Endothelial cell of umbilical vein (primary cell): ENCODE measurements around the gene DESI2. TPM values are rescaled to one million over a fixed set of nuclear protein-coding genes. Genes with fewer than 3 reads are reported as not detected.

ENCODE experiments used
- BruUV-seq: library from RNA; stranded (reverse); fragments of 400-500 nt; replicated peaks from 2 replicates; lab custom pipeline; 2021; lab: Mats Ljungman, UMichigan
- CTCF ChIA-PET: fragments of 300-600, 350-600 bp; sonication (Branson Sonifier 250); formaldehyde crosslinking; loops from one replicate; lab custom pipeline; 2021; ENCODE audit warnings: antibody characterized with exemption, inconsistent platforms; lab: Charles Lee
- POLR2A ChIA-PET: fragments of 300-600, 350-600 bp; sonication (Branson Sonifier 250); formaldehyde crosslinking; loops from one replicate; lab custom pipeline; 2021; ENCODE audit warnings: antibody characterized with exemption, inconsistent platforms; lab: Charles Lee
- DNase-seq: peaks from one replicate; pipeline ENCODE4 v3.0.0-alpha.2; 2011; ENCODE audit warnings: low read depth, low spot score
- FAIRE-seq: peaks from 2 replicates; lab custom pipeline; 2011; peaks lifted over from hg19 to GRCh38; lab: Jason Lieb, UNC
- H2AFZ ChIP-seq: 2 replicates; pipeline ENCODE4 v1.6.0; 2012; ENCODE audit warnings: low read depth, low read length, control low read depth, inconsistent platforms
- H3K27ac ChIP-seq: 2 replicates; pipeline ENCODE4 v1.5.1; 2011; ENCODE audit warnings: low read depth, mild to moderate bottlenecking, control low read depth, low read length, moderate library complexity; ENCODE audit not compliant: insufficient read depth
- H3K27me3 ChIP-seq, 2 experiments: 2 replicates each; pipeline versions ENCODE4 v1.6.0 to v1.6.1; 2011; ENCODE audit warnings: low read length in 2 of 2, mixed read lengths in 1 of 2; ENCODE audit not compliant: control insufficient read depth in 2 of 2, insufficient read depth in 2 of 2
- H3K36me3 ChIP-seq, 2 experiments: 2 replicates in 1 of 2; 3 replicates in 1 of 2; pipeline ENCODE4 v1.5.1; 2011; ENCODE audit warnings: low read length in 2 of 2, mild to moderate bottlenecking in 1 of 2, moderate library complexity in 1 of 2; ENCODE audit not compliant: control insufficient read depth in 2 of 2, insufficient read depth in 2 of 2; ENCODE audit errors: extremely low read depth in 1 of 2
- H3K4me1 ChIP-seq: 3 replicates; pipeline ENCODE4 v1.5.1; 2011; ENCODE audit warnings: mild to moderate bottlenecking, low read length; ENCODE audit not compliant: control insufficient read depth, insufficient read depth; ENCODE audit errors: extremely low read depth
- H3K4me2 ChIP-seq: 2 replicates; pipeline ENCODE4 v1.6.1; 2011; ENCODE audit warnings: low read length, control low read depth, mixed read lengths; ENCODE audit not compliant: insufficient read depth
- H3K4me3 ChIP-seq, 3 experiments: fragments of 200-600 bp in 1 of 3; sonication (generic), shearing (Covaris generic) in 1 of 3; replicated peaks in 1 of 3; 2 replicates each; pipeline ENCODE4 v1.5.1; 2011 to 2016; ENCODE audit warnings: control low read depth in 3 of 3, low read length in 3 of 3, mild to moderate bottlenecking in 2 of 3, inconsistent platforms in 1 of 3, low read depth in 1 of 3, moderate library complexity in 1 of 3; ENCODE audit not compliant: insufficient read depth in 1 of 3
- H3K79me2 ChIP-seq: 2 replicates; pipeline ENCODE4 v1.6.0; 2012; ENCODE audit warnings: low read length, inconsistent platforms; ENCODE audit not compliant: control insufficient read depth, insufficient read depth
- H3K9ac ChIP-seq: replicated peaks from 2 replicates; pipeline ENCODE3; 2011; ENCODE audit warnings: low read length, control low read depth; ENCODE audit not compliant: insufficient read depth; ENCODE audit errors: extremely low read depth
- H3K9me1 ChIP-seq: replicated peaks from 3 replicates; pipeline ENCODE4 v1.6.0; 2011; ENCODE audit warnings: mild to moderate bottlenecking, low read length; ENCODE audit not compliant: control insufficient read depth, insufficient read depth; ENCODE audit errors: extremely low read depth
- H3K9me3 ChIP-seq: replicated peaks from 2 replicates; pipeline ENCODE4 v1.5.1; 2012; ENCODE audit warnings: low read length, inconsistent platforms; ENCODE audit not compliant: control insufficient read depth, insufficient read depth
- H4K20me1 ChIP-seq: replicated peaks from 2 replicates; pipeline ENCODE3; 2011; ENCODE audit warnings: mild to moderate bottlenecking, low read length; ENCODE audit not compliant: control insufficient read depth, insufficient read depth; ENCODE audit errors: extremely low read depth
- EZH2 ChIP-seq: IDR thresholded peaks from 2 replicates; pipeline ENCODE4 v1.6.1; 2012; ENCODE audit warnings: borderline replicate concordance, low read depth, mild to moderate bottlenecking, moderate library complexity, low read length, inconsistent platforms; ENCODE audit not compliant: severe bottlenecking
- FOS ChIP-seq: IDR thresholded peaks from 2 replicates; pipeline ENCODE4 v1.6.1; 2011; ENCODE audit warnings: mild to moderate bottlenecking, low read length, moderate library complexity, borderline replicate concordance; ENCODE audit not compliant: insufficient read depth
- GATA2 ChIP-seq: IDR thresholded peaks from 2 replicates; pipeline ENCODE4 v1.7.0; 2011; ENCODE audit warnings: low read depth, mild to moderate bottlenecking, moderate library complexity, mixed read lengths, low read length; ENCODE audit not compliant: insufficient read length, insufficient read depth
- JUN ChIP-seq: IDR thresholded peaks from 2 replicates; pipeline ENCODE4 v1.6.1; 2011; ENCODE audit warnings: borderline replicate concordance, low read depth; ENCODE audit not compliant: insufficient read length, insufficient read depth
- MYC ChIP-seq: IDR thresholded peaks from one replicate; pipeline ENCODE4 v1.6.1; 2011; ENCODE audit warnings: mild to moderate bottlenecking, low read depth, low read length
- POLR2A ChIP-seq: IDR thresholded peaks from 2 replicates; pipeline ENCODE4 v1.6.1; 2012; ENCODE audit warnings: low read depth, mild to moderate bottlenecking, control low read depth, low read length
- POLR2AphosphoS5 ChIP-seq: IDR thresholded peaks from 2 replicates; pipeline ENCODE4 v1.6.1; 2012; ENCODE audit warnings: low read depth, mild to moderate bottlenecking, control low read depth, low read length, moderate library complexity; ENCODE audit not compliant: insufficient read depth
- dilution Hi-C: fragments of 300-500 bp; cut with MboI; formaldehyde crosslinking; loops from one replicate; pipeline ENCODE4 v1.15.0; 2019; ENCODE audit warnings: low sequenced_read_pairs; ENCODE audit not compliant: extremely low pct_ligation_motif_present
- intact Hi-C: fragments of 100-400 bp; cut with micrococcal nuclease; formaldehyde crosslinking; loops from one replicate; pipeline ENCODE4 v1.10.0; 2022
- polyA plus RNA-seq, 4 experiments: library from polyadenylated mRNA; depleted of rRNA in 3 of 4; stranded (reverse) in 3 of 4; unstranded in 1 of 4; fragments of >200 nt; gene quantifications; 2 replicates each; pipeline versions ENCODE4 v1.2.1 to v1.2.3, GENCODE V29; 2011 to 2012; ENCODE audit warnings: missing spikeins in 1 of 4
- total RNA-seq: library from RNA; stranded (reverse); gene quantifications from 2 replicates; pipeline ENCODE4 v1.2.3, GENCODE V29; 2021
- TF ChIP-seq, protein P1 (sequence below): IDR thresholded peaks from 2 replicates; pipeline ENCODE4 v1.6.1; 2011; ENCODE audit not compliant: insufficient read depth, insufficient read length
- TF ChIP-seq, protein P2 (sequence below), 2 donors: IDR thresholded peaks; 1 replicate in 1 of 2; 2 replicates in 1 of 2; pipeline ENCODE4 v1.5.1; 2011; ENCODE audit warnings: low read length in 2 of 2, mild to moderate bottlenecking in 2 of 2, moderate library complexity in 2 of 2, control low read depth in 1 of 2, inconsistent platforms in 1 of 2, low read depth in 1 of 2; ENCODE audit not compliant: insufficient read depth in 1 of 2; ENCODE audit errors: extremely low read depth in 1 of 2

DESI2 gene
- total and polyA plus RNA-seq, 2 donors (not counting 3 experiments of a cell fraction or from before 2014, with no cell fraction given): 22.9 to 37.2 TPM

DNA sequence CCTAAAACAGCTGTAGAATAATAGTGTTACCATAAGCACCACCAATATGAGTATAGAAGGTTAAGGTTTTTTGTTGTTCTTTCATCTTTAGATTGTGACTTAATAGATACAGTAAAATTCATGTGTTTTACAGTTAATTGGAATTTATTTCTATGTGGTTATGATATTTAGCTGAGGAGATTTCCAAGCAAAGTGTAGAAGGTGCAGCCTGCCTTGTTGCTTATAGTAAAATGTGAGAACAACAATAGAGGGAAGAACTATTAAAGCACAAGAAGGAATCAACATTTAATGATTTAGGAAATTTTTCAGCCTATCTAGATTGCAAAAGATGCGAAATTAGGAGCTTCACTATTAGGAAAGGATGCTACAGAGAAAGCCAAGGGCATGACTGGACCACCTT, 47.9 kb downstream of the DESI2 start:
- Histone ChIP-seq H3K4me2 (no peak overlapping the region), H3K27me3 (no peaks in the 10 kb centered on the region), H3K9ac (no peak overlapping the region), H3K4me3 (no peak overlapping the region), H3K9me3 (no peaks in the 10 kb centered on the region), H3K27ac (no peak overlapping the region), H3K9me1 (no peaks in the 10 kb centered on the region), H2AFZ (no peak overlapping the region), H3K36me3 (peaks cover 5 to 17% of the 10 kb centered on the region in 2 experiments), H3K4me1 (no peaks in the 10 kb centered on the region), H4K20me1 (no peaks in the 10 kb centered on the region), H3K79me2 (no peaks in the 10 kb centered on the region)
- TF ChIP-seq, protein P1, sequence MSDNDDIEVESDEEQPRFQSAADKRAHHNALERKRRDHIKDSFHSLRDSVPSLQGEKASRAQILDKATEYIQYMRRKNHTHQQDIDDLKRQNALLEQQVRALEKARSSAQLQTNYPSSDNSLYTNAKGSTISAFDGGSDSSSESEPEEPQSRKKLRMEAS: no peak
- TF ChIP-seq POLR2A (no peak), MYC (no peak), POLR2AphosphoS5 (no peak), EZH2 (no peak), FOS (no peak), GATA2 (no peak), JUN (no peak)
- TF ChIP-seq, protein P2, sequence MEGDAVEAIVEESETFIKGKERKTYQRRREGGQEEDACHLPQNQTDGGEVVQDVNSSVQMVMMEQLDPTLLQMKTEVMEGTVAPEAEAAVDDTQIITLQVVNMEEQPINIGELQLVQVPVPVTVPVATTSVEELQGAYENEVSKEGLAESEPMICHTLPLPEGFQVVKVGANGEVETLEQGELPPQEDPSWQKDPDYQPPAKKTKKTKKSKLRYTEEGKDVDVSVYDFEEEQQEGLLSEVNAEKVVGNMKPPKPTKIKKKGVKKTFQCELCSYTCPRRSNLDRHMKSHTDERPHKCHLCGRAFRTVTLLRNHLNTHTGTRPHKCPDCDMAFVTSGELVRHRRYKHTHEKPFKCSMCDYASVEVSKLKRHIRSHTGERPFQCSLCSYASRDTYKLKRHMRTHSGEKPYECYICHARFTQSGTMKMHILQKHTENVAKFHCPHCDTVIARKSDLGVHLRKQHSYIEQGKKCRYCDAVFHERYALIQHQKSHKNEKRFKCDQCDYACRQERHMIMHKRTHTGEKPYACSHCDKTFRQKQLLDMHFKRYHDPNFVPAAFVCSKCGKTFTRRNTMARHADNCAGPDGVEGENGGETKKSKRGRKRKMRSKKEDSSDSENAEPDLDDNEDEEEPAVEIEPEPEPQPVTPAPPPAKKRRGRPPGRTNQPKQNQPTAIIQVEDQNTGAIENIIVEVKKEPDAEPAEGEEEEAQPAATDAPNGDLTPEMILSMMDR (IDR thresholded peaks at IDR 0.05; ENCODE audit: extremely low read depth in 1 of 2, insufficient read depth in 1 of 2, low read depth in 1 of 2, low read length in 2 of 2): no peak
- POLR2A ChIA-PET: no interaction called here
- DNase-seq: no peak
- intact Hi-C loops: no loop called here
- CTCF ChIA-PET: interaction anchor here (1.2 to 1.6 kb wide), 3 partner anchors 9 to 96 kb away, joined by 3 read pairs; no protein-coding TSS in a partner anchor
- dilution Hi-C loops: no loop called here
- FAIRE-seq: no peak
- no TSS peak for BruUV-seq
